K562 (cell line): Measurements from ENCODE around the gene COX4I2. TPM values are rescaled to one million over a fixed set of nuclear protein-coding genes. Genes with fewer than 3 reads are reported as not detected.

Experiments used
- CHD7 ChIP-seq: fragments of 200-600 bp; sonication (generic); IDR thresholded peaks from one replicate; pipeline ENCODE4 v1.6.1; 2012; ENCODE audit warnings: mild to moderate bottlenecking, low read depth, low read length, inconsistent platforms
- ELF1 ChIP-seq: fragments of 200-800 bp; sonication (Bioruptor generic); IDR thresholded peaks from 2 replicates; pipeline ENCODE4 v1.6.1; 2016; ENCODE audit warnings: missing genetic modification characterization, missing compliant biosample characterization
- NELFE ChIP-seq: IDR thresholded peaks from 2 replicates; pipeline ENCODE4 v1.6.1; 2011; ENCODE audit warnings: mild to moderate bottlenecking; ENCODE audit not compliant: insufficient read depth, insufficient read length
- NFXL1 ChIP-seq: fragments of 450-650 bp; formaldehyde crosslinking; IDR thresholded peaks from 2 replicates; pipeline ENCODE4 v1.4.0; 2021; ENCODE audit warnings: mild to moderate bottlenecking
- PPARD ChIP-seq: fragments of 250-450 bp; sonication (Bioruptor Pico); IDR thresholded peaks from 2 replicates; pipeline ENCODE4 v1.8.0; 2022; ENCODE audit warnings: inconsistent platforms, mild to moderate bottlenecking, moderate library complexity
- SIN3A ChIP-seq, 2 experiments: fragments of 150-350 bp in 1 of 2; IDR thresholded peaks; 2 replicates each; pipeline ENCODE4 v1.6.1; 2011 to 2016; ENCODE audit warnings: borderline replicate concordance in 2 of 2, low read depth in 2 of 2, low read length in 2 of 2, mild to moderate bottlenecking in 2 of 2, moderate library complexity in 2 of 2; ENCODE audit not compliant: control insufficient read depth in 1 of 2
- ZBTB33 ChIP-seq: sonication (generic); formaldehyde crosslinking; IDR thresholded peaks from 2 replicates; pipeline ENCODE4 v1.8.1; 2023; ENCODE audit warnings: mild to moderate bottlenecking, missing genetic modification reagents
- ZNF324 ChIP-seq: fragments of 250-450 bp; sonication (Bioruptor Pico); IDR thresholded peaks from 2 replicates; pipeline ENCODE4 v1.4.0; 2020; ENCODE audit warnings: mild to moderate bottlenecking
- polyA plus RNA-seq, 8 experiments: library from polyadenylated mRNA; depleted of rRNA in 4 of 8; stranded (reverse) in 5 of 8; unstranded in 3 of 8; fragments of >200 nt; fragmentation: Nextera tagmentation in 2 of 8; fragmentation: Illumina TruSeq in 1 of 8; extraction: Ambion mirVana in 2 of 8; extraction: Trizol in 1 of 8; gene quantifications; 2 replicates each; pipeline versions ENCODE4 v1.2.1 to v1.2.3, GENCODE V29; 2011 to 2014; ENCODE audit warnings: inconsistent platforms in 1 of 8, missing spikeins in 1 of 8
- total RNA-seq, 7 experiments: library from RNA; depleted of rRNA in 6 of 7; stranded (reverse); fragments of >200 nt in 6 of 7; fragmentation: Illumina TruSeq in 2 of 7; extraction: Trizol in 2 of 7; gene quantifications; 2 replicates each; pipeline versions ENCODE4 v1.2.1 to v1.2.3, GENCODE V29; 2011 to 2021; ENCODE audit warnings: low replicate concordance in 1 of 7

The COX4I2 gene
- total and polyA plus RNA-seq, 9 of the 15 experiments (the other 6 are each of a cell fraction or from before 2014, with no cell fraction given), result not detected

- TF ChIP-seq NELFE (no peak), NFXL1 (no peak), PPARD (no peak), ZNF324 (CRISPR knock-in tag) (no peak), CHD7 (no peak), SIN3A (IDR thresholded peaks at IDR 0.05; ENCODE audit: borderline replicate concordance in 2 of 2, control insufficient read depth in 1 of 2, low read depth in 2 of 2, low read length in 2 of 2) (peak; percentile 95 to 99), ZBTB33 (no peak; the same call in 1 of the 2 replicates), ELF1 (tag) (no peak)
Observed at GRCh38 chr20:31606804-31607639, 30.7 kb upstream of the COX4I2 start (continued).
